Body of pancreas (tissue), 4 donors: ENCODE measurements around the gene ARV1.

Experiments used
- CTCF ChIP-seq, 7 experiments: fragments of 450-650 bp in 4 of 7; fragments of 200-600 bp in 3 of 7; sonication (generic) in 3 of 7; IDR thresholded peaks; one replicate each; pipeline ENCODE4 v1.5.1; 2016 to 2019; ENCODE audit warnings: antibody characterized with exemption in 7 of 7
- POLR2A ChIP-seq, 3 donors: fragments of 450-650 bp; IDR thresholded peaks; one replicate each; pipeline ENCODE4 v1.6.1; 2016; ENCODE audit warnings: antibody characterized with exemption in 3 of 3, mild to moderate bottlenecking in 2 of 3

- no peak for TF ChIP-seq CTCF (IDR thresholded peaks at IDR 0.05)
- TF ChIP-seq POLR2A (IDR thresholded peaks at IDR 0.05) = no peak
Measured at GRCh38 chr1:230985711-230986110, 6.8 kb downstream of the ARV1 start.
